Neural crest cell (in vitro differentiated cells): Measurements from ENCODE around the gene FAM177B. TPM values are rescaled to one million over a fixed set of nuclear protein-coding genes. Genes with fewer than 3 reads are reported as not detected.

Experiments
- DNase-seq: peaks from one replicate; pipeline ENCODE4 v3.0.0; 2021; ENCODE audit warnings: low read depth, mixed read lengths, low spot score
- H3K27ac Mint-ChIP-seq: one replicate; pipeline ENCODE4 v1.8.0; 2021; ENCODE audit warnings: mild to moderate bottlenecking, mixed read lengths; ENCODE audit not compliant: unreplicated experiment
- H3K27me3 Mint-ChIP-seq: 2 replicates; pipeline ENCODE4 v1.8.0; 2021; ENCODE audit warnings: low read depth, mild to moderate bottlenecking, mixed read lengths
- H3K36me3 Mint-ChIP-seq: 2 replicates; pipeline ENCODE4 v1.8.0; 2021; ENCODE audit warnings: low read depth, mild to moderate bottlenecking, mixed read lengths
- H3K4me1 Mint-ChIP-seq: 2 replicates; pipeline ENCODE4 v1.8.0; 2021; ENCODE audit warnings: mixed read lengths
- H3K4me3 Mint-ChIP-seq: one replicate; pipeline ENCODE4 v1.8.0; 2021; ENCODE audit warnings: mild to moderate bottlenecking, mixed read lengths
- H3K9me3 Mint-ChIP-seq: 2 replicates; pipeline ENCODE4 v1.8.0; 2021; ENCODE audit warnings: mixed read lengths
- total RNA-seq: library from RNA; stranded (reverse); gene quantifications from 2 replicates; pipeline ENCODE4 v1.2.1, GENCODE V29; 2021
- TF ChIP-seq, protein P1 (sequence below): fragments of 200-600 bp; sonication (generic); conservative IDR thresholded peaks from 2 replicates; pipeline ENCODE4 v1.5.0; 2021; ENCODE audit warnings: antibody characterized with exemption, mild to moderate bottlenecking

Gene FAM177B
- total RNA-seq, 1 donor from 2014 or later, result 0.47 TPM

DNA sequence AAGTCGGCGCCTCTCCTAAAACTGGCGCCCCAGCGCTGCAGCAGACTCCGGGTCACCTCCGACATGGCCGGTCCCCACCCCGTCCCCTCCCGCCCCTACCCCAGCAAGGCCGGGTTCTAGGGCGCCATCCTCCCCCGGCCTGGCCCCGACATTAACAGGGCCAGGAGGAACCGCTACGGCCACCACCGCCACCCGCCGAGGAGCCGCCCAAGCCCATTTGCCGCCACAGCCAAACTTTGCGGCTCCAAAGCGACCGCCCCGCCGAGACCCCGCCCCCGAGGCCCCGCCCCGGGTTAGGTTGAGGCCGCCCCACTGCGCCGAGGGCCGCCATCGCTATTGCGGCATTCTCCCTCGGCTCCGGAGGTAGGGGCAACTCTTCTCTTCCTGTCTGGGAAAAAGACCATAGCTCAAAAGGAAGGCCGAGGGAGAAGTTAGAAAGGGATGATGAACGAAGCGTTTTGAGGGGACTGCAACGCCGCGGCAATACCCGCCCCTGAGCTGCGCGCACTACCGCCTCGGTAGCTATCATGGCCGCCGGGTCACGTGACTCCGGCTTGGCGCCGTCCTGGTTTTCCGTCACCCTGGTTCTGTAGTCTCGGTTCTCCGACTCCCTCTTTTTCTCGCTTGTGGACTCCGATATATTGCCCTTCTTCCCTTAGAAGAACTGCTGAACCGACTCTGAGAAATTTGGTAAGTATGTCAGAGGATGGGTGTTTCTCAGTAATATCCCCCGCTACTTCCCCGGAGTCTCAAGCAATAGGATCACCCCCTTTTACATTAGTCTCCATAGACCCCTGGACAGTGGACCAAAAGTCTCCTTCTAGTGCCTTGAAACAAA, 24.5 kb upstream of the FAM177B start, which contains the start of the genes AIDA and BROX:
TSS of gene AIDA (minus strand) at position 239 of the 838 bp plus-strand sequence. CDS start at position 65, 174 bp downstream.
TSS of gene BROX (plus strand) at position 312 of the 838 bp plus-strand sequence. CDS start 3,136 bp downstream, outside the sequence.
- Mint-ChIP-seq H3K4me3 (peak within 1 kb of the TSS; percentile 97), H3K27ac (peak within 1 kb of the TSS; percentile 99), H3K4me1 (peaks cover 31% of the 10 kb centered on the region), H3K27me3 (no peaks in the 10 kb centered on the region), H3K36me3 (peaks cover 6% of the 10 kb centered on the region), H3K9me3 (no peaks in the 10 kb centered on the region)
- TF ChIP-seq, protein P1, sequence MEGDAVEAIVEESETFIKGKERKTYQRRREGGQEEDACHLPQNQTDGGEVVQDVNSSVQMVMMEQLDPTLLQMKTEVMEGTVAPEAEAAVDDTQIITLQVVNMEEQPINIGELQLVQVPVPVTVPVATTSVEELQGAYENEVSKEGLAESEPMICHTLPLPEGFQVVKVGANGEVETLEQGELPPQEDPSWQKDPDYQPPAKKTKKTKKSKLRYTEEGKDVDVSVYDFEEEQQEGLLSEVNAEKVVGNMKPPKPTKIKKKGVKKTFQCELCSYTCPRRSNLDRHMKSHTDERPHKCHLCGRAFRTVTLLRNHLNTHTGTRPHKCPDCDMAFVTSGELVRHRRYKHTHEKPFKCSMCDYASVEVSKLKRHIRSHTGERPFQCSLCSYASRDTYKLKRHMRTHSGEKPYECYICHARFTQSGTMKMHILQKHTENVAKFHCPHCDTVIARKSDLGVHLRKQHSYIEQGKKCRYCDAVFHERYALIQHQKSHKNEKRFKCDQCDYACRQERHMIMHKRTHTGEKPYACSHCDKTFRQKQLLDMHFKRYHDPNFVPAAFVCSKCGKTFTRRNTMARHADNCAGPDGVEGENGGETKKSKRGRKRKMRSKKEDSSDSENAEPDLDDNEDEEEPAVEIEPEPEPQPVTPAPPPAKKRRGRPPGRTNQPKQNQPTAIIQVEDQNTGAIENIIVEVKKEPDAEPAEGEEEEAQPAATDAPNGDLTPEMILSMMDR, result no peak
- peak; percentile 97 for DNase-seq

DNA sequence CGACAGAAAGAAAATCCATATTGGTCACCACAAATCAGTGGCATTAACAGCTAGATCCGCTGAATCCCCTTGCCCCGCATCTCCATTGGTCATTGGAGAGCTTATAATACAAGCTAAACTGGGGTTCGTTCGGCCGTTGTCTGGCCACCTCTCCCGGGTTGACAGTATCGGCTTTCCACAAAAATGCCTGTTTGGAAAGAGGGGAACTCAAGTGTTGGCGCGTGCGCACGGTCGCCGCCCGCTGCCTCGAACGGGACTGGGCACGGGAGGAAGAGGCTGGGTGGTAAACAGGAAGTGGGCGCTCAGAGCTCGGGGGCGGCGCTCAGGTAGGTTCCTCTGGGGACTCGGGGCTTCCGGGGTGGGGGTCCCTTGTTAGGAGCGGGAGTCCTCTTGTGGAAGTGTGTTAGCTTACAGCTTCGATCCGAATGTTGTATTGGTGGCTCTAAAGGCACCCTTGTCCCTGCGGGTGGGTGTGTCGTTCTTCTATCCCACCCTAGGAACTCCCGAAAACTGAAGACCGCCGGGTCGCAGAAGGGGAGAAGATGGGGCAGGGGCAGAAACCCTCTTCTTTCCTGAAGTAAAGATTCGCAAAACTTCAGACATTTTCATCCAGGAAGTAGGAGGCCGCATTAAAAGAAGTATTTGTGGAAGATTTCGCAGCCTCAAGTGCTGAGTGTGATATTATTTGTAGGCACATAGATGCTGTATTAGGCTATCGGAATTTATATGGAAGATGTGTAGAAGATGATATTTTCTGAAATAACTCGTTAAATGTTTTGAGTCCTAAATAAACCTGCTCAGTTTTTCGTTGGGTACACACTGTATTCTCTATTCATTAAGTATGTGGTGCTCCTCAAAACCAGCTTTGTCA, 23.7 kb upstream of the FAM177B start:
- H3K9me3 Mint-ChIP-seq, result no peaks in the 10 kb centered on the region
- TF ChIP-seq, protein P1, result no peak
- peak overlapping the region; percentile 97 for H3K4me3 Mint-ChIP-seq
- H3K4me1 Mint-ChIP-seq, result peaks cover 28% of the 10 kb centered on the region
- H3K27me3 Mint-ChIP-seq, result no peaks in the 10 kb centered on the region
- peak; percentile 80 for DNase-seq
- H3K27ac Mint-ChIP-seq, result peak overlapping the region; percentile 99
- peaks cover 3% of the 10 kb centered on the region for H3K36me3 Mint-ChIP-seq

DNA sequence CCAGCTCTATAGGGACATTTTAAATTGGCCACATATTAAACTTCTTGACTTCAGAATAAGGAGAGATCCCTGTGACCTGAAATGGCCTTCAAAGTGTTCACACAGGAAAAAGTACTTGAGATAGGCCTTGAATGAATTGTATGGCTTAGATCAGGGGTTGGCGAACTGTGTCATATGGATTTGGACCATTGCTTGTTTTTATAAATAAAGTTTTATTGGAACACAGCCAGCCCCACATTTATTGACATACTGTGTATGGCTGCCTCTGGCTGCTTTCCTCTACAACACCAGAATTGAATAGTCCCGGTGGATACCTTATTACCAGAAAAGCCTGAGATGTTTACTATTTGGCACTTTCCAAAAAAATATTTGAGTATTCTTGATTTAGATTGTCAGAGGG, 20.6 kb upstream of the FAM177B start:
- TF ChIP-seq, protein P1, result no peak
- no peak for DNase-seq
- H3K4me1 Mint-ChIP-seq, result peaks cover 7% of the 10 kb centered on the region
- no peaks in the 10 kb centered on the region for H3K9me3 Mint-ChIP-seq
- H3K27me3 Mint-ChIP-seq, result no peaks in the 10 kb centered on the region
- H3K4me3 Mint-ChIP-seq, result no peak overlapping the region
- peaks cover 3% of the 10 kb centered on the region for H3K36me3 Mint-ChIP-seq
- H3K27ac Mint-ChIP-seq, result no peak overlapping the region

DNA sequence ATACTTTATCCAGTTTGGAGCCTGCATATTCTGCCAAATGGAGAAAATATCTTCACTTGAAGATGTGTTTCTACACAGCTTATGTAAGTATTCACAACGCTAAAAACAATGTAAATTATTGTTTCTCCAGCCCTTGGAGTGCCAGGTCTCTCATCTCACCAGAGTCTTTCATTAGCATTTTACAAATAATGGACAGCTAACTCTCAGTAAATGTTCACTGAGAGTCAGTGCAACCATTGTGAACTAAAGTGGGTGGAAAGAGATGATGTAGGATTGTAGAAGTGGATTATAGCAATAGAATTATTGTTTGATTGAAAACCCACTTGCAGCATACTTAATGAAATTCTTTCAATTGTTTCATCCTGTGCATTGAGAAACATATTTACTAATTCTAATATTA, 8.3 kb upstream of the FAM177B start:
- peaks cover 5% of the 10 kb centered on the region for H3K36me3 Mint-ChIP-seq
- no peak overlapping the region for H3K4me3 Mint-ChIP-seq
- no peak for DNase-seq
- H3K9me3 Mint-ChIP-seq, result no peaks in the 10 kb centered on the region
- no peak overlapping the region for H3K27ac Mint-ChIP-seq
- H3K4me1 Mint-ChIP-seq, result no peaks in the 10 kb centered on the region
- TF ChIP-seq, protein P1, result no peak
- H3K27me3 Mint-ChIP-seq, result no peaks in the 10 kb centered on the region

DNA sequence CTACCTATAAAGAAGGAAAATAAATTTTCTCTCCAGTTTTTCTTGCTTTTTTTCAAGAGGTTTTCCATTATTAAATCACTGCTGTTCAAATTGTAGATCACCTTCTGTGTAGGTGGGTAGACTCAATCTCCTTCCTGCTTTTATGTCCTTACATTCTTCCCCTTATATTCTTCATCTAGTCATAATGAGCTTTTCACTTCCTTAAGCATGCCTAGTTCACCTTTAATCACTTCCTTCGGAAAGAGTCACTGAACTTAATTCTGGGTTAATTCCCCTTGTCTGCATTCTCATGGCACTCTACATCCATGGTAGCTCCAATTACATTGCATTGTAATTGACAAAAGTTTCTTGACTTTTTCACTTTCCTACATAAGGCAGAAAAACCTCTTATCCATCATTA, 6.1 kb upstream of the FAM177B start:
- Mint-ChIP-seq H3K36me3 (peaks cover 5% of the 10 kb centered on the region), H3K4me3 (no peak overlapping the region)

More for the DNA sequence above, 6.1 kb upstream of the FAM177B start:
- H3K9me3 Mint-ChIP-seq, result no peaks in the 10 kb centered on the region
- no peak overlapping the region for H3K27ac Mint-ChIP-seq
- TF ChIP-seq, protein P1, result no peak
- DNase-seq, result no peak
- no peaks in the 10 kb centered on the region for H3K4me1 Mint-ChIP-seq
- H3K27me3 Mint-ChIP-seq, result no peaks in the 10 kb centered on the region
